Endothelial cell of umbilical vein (primary cell): ENCODE measurements around the gene PCDHGA10. TPM values are rescaled to one million over a fixed set of nuclear protein-coding genes. Genes with fewer than 3 reads are reported as not detected.

Experiments used
- BruUV-seq: library from RNA; stranded (reverse); fragments of 400-500 nt; replicated peaks from 2 replicates; lab custom pipeline; 2021; lab: Mats Ljungman, UMichigan
- CTCF ChIA-PET: fragments of 300-600, 350-600 bp; sonication (Branson Sonifier 250); formaldehyde crosslinking; loops from one replicate; lab custom pipeline; 2021; ENCODE audit warnings: antibody characterized with exemption, inconsistent platforms; lab: Charles Lee
- POLR2A ChIA-PET: fragments of 300-600, 350-600 bp; sonication (Branson Sonifier 250); formaldehyde crosslinking; loops from one replicate; lab custom pipeline; 2021; ENCODE audit warnings: antibody characterized with exemption, inconsistent platforms; lab: Charles Lee
- DNase-seq: peaks from one replicate; pipeline ENCODE4 v3.0.0-alpha.2; 2011; ENCODE audit warnings: low read depth, low spot score
- FAIRE-seq: peaks from 2 replicates; lab custom pipeline; 2011; peaks lifted over from hg19 to GRCh38; lab: Jason Lieb, UNC
- H2AFZ ChIP-seq: 2 replicates; pipeline ENCODE4 v1.6.0; 2012; ENCODE audit warnings: low read depth, low read length, control low read depth, inconsistent platforms
- H3K27ac ChIP-seq: 2 replicates; pipeline ENCODE4 v1.5.1; 2011; ENCODE audit warnings: low read depth, mild to moderate bottlenecking, control low read depth, low read length, moderate library complexity; ENCODE audit not compliant: insufficient read depth
- H3K27me3 ChIP-seq, 2 experiments: 2 replicates each; pipeline versions ENCODE4 v1.6.0 to v1.6.1; 2011; ENCODE audit warnings: low read length in 2 of 2, mixed read lengths in 1 of 2; ENCODE audit not compliant: control insufficient read depth in 2 of 2, insufficient read depth in 2 of 2
- H3K36me3 ChIP-seq, 2 experiments: 2 replicates in 1 of 2; 3 replicates in 1 of 2; pipeline ENCODE4 v1.5.1; 2011; ENCODE audit warnings: low read length in 2 of 2, mild to moderate bottlenecking in 1 of 2, moderate library complexity in 1 of 2; ENCODE audit not compliant: control insufficient read depth in 2 of 2, insufficient read depth in 2 of 2; ENCODE audit errors: extremely low read depth in 1 of 2
- H3K4me1 ChIP-seq: 3 replicates; pipeline ENCODE4 v1.5.1; 2011; ENCODE audit warnings: mild to moderate bottlenecking, low read length; ENCODE audit not compliant: control insufficient read depth, insufficient read depth; ENCODE audit errors: extremely low read depth
- H3K4me2 ChIP-seq: 2 replicates; pipeline ENCODE4 v1.6.1; 2011; ENCODE audit warnings: low read length, control low read depth, mixed read lengths; ENCODE audit not compliant: insufficient read depth
- H3K4me3 ChIP-seq, 3 experiments: fragments of 200-600 bp in 1 of 3; sonication (generic), shearing (Covaris generic) in 1 of 3; replicated peaks in 1 of 3; 2 replicates each; pipeline ENCODE4 v1.5.1; 2011 to 2016; ENCODE audit warnings: control low read depth in 3 of 3, low read length in 3 of 3, mild to moderate bottlenecking in 2 of 3, inconsistent platforms in 1 of 3, low read depth in 1 of 3, moderate library complexity in 1 of 3; ENCODE audit not compliant: insufficient read depth in 1 of 3
- H3K79me2 ChIP-seq: 2 replicates; pipeline ENCODE4 v1.6.0; 2012; ENCODE audit warnings: low read length, inconsistent platforms; ENCODE audit not compliant: control insufficient read depth, insufficient read depth
- H3K9ac ChIP-seq: replicated peaks from 2 replicates; pipeline ENCODE3; 2011; ENCODE audit warnings: low read length, control low read depth; ENCODE audit not compliant: insufficient read depth; ENCODE audit errors: extremely low read depth
- H3K9me1 ChIP-seq: replicated peaks from 3 replicates; pipeline ENCODE4 v1.6.0; 2011; ENCODE audit warnings: mild to moderate bottlenecking, low read length; ENCODE audit not compliant: control insufficient read depth, insufficient read depth; ENCODE audit errors: extremely low read depth
- H3K9me3 ChIP-seq: replicated peaks from 2 replicates; pipeline ENCODE4 v1.5.1; 2012; ENCODE audit warnings: low read length, inconsistent platforms; ENCODE audit not compliant: control insufficient read depth, insufficient read depth
- H4K20me1 ChIP-seq: replicated peaks from 2 replicates; pipeline ENCODE3; 2011; ENCODE audit warnings: mild to moderate bottlenecking, low read length; ENCODE audit not compliant: control insufficient read depth, insufficient read depth; ENCODE audit errors: extremely low read depth
- CTCF ChIP-seq, 2 donors: IDR thresholded peaks; 1 replicate in 1 of 2; 2 replicates in 1 of 2; pipeline ENCODE4 v1.5.1; 2011; ENCODE audit warnings: low read length in 2 of 2, mild to moderate bottlenecking in 2 of 2, moderate library complexity in 2 of 2, control low read depth in 1 of 2, inconsistent platforms in 1 of 2, low read depth in 1 of 2; ENCODE audit not compliant: insufficient read depth in 1 of 2; ENCODE audit errors: extremely low read depth in 1 of 2
- EZH2 ChIP-seq: IDR thresholded peaks from 2 replicates; pipeline ENCODE4 v1.6.1; 2012; ENCODE audit warnings: borderline replicate concordance, low read depth, mild to moderate bottlenecking, moderate library complexity, low read length, inconsistent platforms; ENCODE audit not compliant: severe bottlenecking
- GATA2 ChIP-seq: IDR thresholded peaks from 2 replicates; pipeline ENCODE4 v1.7.0; 2011; ENCODE audit warnings: low read depth, mild to moderate bottlenecking, moderate library complexity, mixed read lengths, low read length; ENCODE audit not compliant: insufficient read length, insufficient read depth
- JUN ChIP-seq: IDR thresholded peaks from 2 replicates; pipeline ENCODE4 v1.6.1; 2011; ENCODE audit warnings: borderline replicate concordance, low read depth; ENCODE audit not compliant: insufficient read length, insufficient read depth
- POLR2A ChIP-seq: IDR thresholded peaks from 2 replicates; pipeline ENCODE4 v1.6.1; 2012; ENCODE audit warnings: low read depth, mild to moderate bottlenecking, control low read depth, low read length
- dilution Hi-C: fragments of 300-500 bp; cut with MboI; formaldehyde crosslinking; loops from one replicate; pipeline ENCODE4 v1.15.0; 2019; ENCODE audit warnings: low sequenced_read_pairs; ENCODE audit not compliant: extremely low pct_ligation_motif_present
- intact Hi-C: fragments of 100-400 bp; cut with micrococcal nuclease; formaldehyde crosslinking; loops from one replicate; pipeline ENCODE4 v1.10.0; 2022
- polyA plus RNA-seq, 4 experiments: library from polyadenylated mRNA; depleted of rRNA in 3 of 4; stranded (reverse) in 3 of 4; unstranded in 1 of 4; fragments of >200 nt; gene quantifications; 2 replicates each; pipeline versions ENCODE4 v1.2.1 to v1.2.3, GENCODE V29; 2011 to 2012; ENCODE audit warnings: missing spikeins in 1 of 4
- total RNA-seq: library from RNA; stranded (reverse); gene quantifications from 2 replicates; pipeline ENCODE4 v1.2.3, GENCODE V29; 2021

PCDHGA10 gene
- total and polyA plus RNA-seq, 2 donors (not counting 3 experiments of a cell fraction or from before 2014, with no cell fraction given) = 3.6 to 4.4 TPM

GRCh38 chr5:141363952-141364660, 48.7 kb upstream of the PCDHGA10 start, which contains the start of gene PCDHGA5:
PCDHGA5 (plus strand) TSS chr5:141364162; CDS start chr5:141364331, 169 bp downstream.
- Histone ChIP-seq H3K79me2 (no peaks in the 10 kb centered on the region), H3K4me3 (no peak within 1 kb of the TSS), H3K9ac (no peak within 1 kb of the TSS), H3K9me3 (peaks cover 2% of the 10 kb centered on the region), H3K4me2 (no peak within 1 kb of the TSS), H3K27ac (no peak within 1 kb of the TSS), H2AFZ (no peak within 1 kb of the TSS), H3K27me3 (peaks cover 51 to 81% of the 10 kb centered on the region in 2 experiments), H3K4me1 (no peaks in the 10 kb centered on the region), H3K36me3 (no peaks in the 10 kb centered on the region), H3K9me1 (no peaks in the 10 kb centered on the region), H4K20me1 (no peaks in the 10 kb centered on the region)
- ChIA-PET CTCF (interaction anchor here (0.7 to 1.7 kb wide), 13 partner anchors 9 to 200 kb away, joined by 3 to 9 read pairs (median 4); partner anchors contain the start of genes PCDHGA1, PCDHGA10, PCDHGA11 and PCDHGA2), POLR2A (no interaction called here)
- intact Hi-C loops (no loop called here), dilution Hi-C loops (no loop called here)
- BruUV-seq = no TSS peak
- no peak for FAIRE-seq
- no peak for DNase-seq
- TF ChIP-seq GATA2 = no peak
- TF ChIP-seq CTCF (IDR thresholded peaks at IDR 0.05; ENCODE audit: extremely low read depth in 1 of 2, insufficient read depth in 1 of 2, low read depth in 1 of 2, low read length in 2 of 2) = no peak
- TF ChIP-seq POLR2A = no peak
- no peak for TF ChIP-seq EZH2
- TF ChIP-seq JUN = no peak
